GM12801 (cell line): Measurements from ENCODE around the gene HIRIP3.

Experiments used
- TF ChIP-seq, protein P1 (sequence below): IDR thresholded peaks from one replicate; pipeline ENCODE4 v1.5.1; 2011; ENCODE audit warnings: control low read depth; ENCODE audit not compliant: insufficient read length; ENCODE audit errors: extremely low read depth

HIRIP3 gene

DNA sequence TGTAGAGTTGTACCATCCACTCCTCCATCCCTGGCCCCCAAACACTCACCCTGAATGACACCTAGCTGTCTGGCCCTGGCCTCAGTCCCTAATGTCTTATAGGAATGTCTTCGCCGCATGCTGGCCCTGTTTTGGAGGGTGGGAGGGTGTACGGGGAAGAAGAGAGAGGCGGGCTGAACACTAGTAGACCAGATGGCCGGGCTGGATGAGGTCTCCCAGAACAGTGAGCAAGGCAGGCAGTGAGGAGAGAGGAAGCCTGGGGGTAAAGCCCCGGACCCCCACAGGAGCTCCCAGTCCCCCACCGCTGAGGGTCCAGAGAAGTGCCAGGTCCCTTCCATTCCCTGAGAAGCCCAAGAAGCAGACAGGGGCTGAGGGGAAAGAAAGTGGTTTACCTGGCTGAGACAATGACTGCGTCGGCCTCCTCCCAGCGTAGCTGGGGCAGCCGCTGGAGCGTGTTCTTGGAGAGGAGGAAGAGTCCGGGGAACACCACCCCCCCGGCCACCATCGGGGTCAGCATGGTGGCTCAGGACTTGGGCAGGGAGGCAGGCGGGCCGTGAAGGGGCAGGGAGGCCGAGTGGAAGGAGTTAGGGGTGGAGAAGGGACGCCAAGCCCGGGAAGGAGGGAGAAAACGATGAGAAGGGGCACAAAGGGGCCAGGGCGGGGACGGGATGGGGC, 34.7 kb upstream of the HIRIP3 start:
- TF ChIP-seq, protein P1, sequence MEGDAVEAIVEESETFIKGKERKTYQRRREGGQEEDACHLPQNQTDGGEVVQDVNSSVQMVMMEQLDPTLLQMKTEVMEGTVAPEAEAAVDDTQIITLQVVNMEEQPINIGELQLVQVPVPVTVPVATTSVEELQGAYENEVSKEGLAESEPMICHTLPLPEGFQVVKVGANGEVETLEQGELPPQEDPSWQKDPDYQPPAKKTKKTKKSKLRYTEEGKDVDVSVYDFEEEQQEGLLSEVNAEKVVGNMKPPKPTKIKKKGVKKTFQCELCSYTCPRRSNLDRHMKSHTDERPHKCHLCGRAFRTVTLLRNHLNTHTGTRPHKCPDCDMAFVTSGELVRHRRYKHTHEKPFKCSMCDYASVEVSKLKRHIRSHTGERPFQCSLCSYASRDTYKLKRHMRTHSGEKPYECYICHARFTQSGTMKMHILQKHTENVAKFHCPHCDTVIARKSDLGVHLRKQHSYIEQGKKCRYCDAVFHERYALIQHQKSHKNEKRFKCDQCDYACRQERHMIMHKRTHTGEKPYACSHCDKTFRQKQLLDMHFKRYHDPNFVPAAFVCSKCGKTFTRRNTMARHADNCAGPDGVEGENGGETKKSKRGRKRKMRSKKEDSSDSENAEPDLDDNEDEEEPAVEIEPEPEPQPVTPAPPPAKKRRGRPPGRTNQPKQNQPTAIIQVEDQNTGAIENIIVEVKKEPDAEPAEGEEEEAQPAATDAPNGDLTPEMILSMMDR = no peak

DNA sequence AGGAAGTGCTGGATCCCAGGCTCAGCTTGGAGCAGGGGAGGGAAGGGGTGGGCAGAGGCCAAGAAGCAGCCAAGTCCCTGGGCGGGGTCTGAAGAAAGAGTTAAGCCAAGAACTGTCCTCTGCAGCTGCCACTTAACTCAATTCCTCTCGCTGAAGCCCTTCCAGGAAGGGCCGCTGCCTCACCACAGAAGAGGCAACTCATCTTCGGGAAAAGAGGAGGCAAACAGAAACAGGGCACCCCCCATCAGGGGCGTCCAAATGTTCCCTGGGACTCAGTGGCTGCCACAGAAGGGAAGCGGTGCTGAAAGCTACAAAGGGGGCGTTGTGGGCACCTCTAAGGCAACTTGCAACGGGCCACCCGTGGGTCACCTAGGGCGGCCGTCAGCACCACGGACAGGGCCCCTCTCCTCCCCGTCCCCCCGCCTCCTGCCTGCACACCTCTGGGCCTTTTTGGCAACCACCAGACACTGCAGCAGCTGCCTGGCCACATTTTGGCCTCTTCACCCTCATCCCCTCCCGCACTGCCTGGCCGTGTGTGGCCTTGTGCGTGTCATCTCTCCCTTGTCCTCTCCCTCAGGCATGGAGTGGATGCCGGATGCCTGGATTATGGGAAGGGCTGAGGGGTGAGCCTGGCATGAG, 33.1 kb upstream of the HIRIP3 start:
- TF ChIP-seq, protein P1 = no peak

DNA sequence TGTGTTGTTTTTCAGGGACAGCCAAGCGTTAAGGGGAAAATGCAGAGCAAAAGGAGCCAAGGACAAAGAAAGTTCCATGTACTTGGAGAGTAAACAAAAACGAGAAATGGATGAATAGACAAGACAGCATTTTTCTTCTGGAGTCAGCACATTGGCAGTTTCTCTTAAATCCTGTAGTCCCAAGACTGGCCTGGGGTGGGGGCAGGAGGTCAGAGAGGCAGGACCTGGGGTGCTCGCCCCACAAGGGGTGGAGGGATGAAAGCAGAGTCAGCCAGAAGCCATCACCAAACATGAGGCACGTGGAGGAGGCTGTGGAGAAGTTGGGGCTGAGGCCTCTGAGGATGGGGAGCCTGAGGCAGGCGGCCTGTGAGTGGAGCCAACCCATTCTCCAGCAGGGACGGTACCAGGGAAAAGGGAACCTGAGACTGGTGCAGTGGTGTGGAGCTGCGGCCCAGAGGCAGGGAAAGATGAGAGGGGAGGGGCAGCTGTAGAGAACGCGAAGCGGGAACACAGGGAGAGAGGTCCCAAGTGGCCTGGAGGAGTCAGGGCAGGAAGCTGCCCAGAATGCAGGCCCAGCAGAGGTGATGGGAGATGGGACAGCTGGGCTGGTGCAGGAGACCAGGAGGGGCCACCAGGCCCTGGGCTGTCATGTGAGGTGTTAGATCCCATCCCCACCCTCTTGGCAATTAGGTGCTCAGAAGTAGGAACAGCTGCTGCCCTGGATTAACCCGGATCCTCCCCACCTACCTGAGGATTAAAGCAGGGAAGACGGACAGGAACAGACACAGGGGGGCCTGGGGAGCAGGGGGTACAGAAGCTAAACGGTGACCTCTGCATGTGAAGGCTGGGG, 32.4 kb upstream of the HIRIP3 start:
- TF ChIP-seq, protein P1 = no peak

DNA sequence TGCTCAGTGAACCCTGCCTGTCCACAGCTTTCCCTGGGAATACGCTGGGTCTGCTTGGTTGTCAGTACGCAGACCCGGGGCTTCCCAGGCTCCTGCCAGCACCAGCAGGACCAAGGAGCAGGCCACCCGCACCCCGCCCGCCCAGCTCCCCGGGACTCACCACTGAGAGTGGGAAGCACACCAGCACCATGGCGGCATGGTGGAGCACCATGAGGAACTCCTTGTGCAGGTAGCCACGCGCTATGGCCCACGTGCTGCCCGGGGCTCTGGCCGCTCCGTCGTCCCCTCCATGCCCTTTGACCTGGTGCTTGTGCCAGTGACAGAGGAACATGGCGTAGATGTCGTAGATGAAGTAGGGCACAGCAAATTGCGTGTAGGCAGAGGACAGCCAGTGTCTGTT, 31.0 kb upstream of the HIRIP3 start:
- TF ChIP-seq, protein P1 = no peak

DNA sequence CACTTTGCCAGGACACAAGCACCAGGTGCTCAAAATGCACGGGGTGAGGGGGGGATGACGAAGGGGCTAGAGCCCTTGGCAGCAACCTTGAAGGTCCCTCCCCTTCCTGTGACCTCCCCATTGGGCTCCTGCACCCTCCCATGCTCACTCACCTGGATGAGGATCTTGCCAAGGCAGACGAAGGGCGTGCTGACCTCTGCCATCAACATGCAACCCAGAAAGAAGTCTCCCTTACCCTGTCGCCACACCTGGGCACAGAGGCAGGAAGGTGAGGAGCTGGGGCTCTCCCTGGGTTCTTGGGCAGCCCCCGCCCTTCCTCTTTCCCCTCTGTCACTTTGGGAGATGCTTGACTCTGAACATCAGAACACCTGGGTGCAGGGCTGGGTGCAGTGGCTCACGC, 30.2 kb upstream of the HIRIP3 start:
- TF ChIP-seq, protein P1 = no peak

DNA sequence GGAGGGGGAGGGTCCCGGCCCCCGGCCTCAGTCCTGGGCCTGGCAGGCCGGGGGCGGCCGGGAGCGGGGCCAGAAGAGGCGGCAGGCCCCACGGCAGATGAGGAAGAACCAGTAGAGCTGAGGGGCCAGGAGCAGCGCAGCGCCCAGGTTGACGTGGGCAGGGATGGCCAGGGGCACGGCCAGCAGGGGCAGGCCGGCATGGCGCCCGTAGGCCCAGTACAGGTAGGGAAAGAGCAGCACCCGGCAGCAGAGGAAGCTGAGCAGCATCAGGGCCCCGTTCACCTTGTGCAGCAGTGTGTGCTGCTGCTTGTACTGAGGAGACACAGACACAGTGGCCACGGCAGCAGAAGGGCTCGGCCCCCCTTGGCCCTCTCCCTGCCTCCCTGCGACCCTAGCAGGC, 29.7 kb upstream of the HIRIP3 start:
- TF ChIP-seq, protein P1 = no peak

DNA sequence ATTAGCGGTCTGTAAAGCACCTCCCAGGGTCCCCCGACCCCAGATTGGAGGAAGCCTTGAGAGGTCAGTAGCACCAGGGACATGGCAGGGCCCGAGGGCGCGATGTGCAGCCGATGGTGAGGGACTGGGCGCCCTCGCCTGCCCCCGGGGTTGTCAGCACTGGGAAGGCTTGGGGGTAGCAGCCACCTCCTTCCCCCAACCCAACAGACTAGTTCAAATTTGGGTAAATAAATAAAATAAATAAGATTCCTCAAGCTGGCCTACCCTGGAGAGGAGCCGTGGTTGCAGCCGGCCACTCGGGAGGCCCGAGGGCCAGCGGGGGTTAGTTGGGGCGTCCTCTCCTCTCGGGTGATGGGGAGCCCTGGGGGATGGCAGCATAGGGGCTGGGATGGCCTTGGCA, 29.0 kb upstream of the HIRIP3 start:
- TF ChIP-seq, protein P1 = no peak
